SK-N-MC (cell line): Measurements from ENCODE around the gene CCNG2.

Source experiments
- DNase-seq: peaks from one replicate; pipeline ENCODE4 v3.0.0-alpha.2; 2011; ENCODE audit warnings: low read depth, low spot score
- H3K27ac ChIP-seq: fragments of 200-600 bp; sonication (generic); 2 replicates; pipeline ENCODE4 v1.5.1; 2016; ENCODE audit warnings: mixed run types
- H3K36me3 ChIP-seq: fragments of 200-600 bp; sonication (generic); 2 replicates; pipeline ENCODE4 v1.6.1; 2017; ENCODE audit warnings: antibody characterized with exemption, low read length, mixed read lengths; ENCODE audit not compliant: insufficient read depth
- H3K4me3 ChIP-seq: fragments of 200-600 bp; sonication (generic); 2 replicates; pipeline ENCODE4 v1.5.1; 2016
- H3K9ac ChIP-seq: fragments of 200-600 bp; sonication (generic); 2 replicates; pipeline ENCODE4 v1.8.0; 2017; ENCODE audit warnings: mixed run types, mixed read lengths; ENCODE audit not compliant: insufficient read length
- H3K9me3 ChIP-seq: fragments of 200-600 bp; sonication (generic); 2 replicates; pipeline ENCODE4 v1.6.1; 2017; ENCODE audit warnings: low read depth, mild to moderate bottlenecking, antibody characterized with exemption, low read length, moderate library complexity, mixed read lengths
- EZH2 ChIP-seq: fragments of 200-600 bp; sonication (generic); IDR thresholded peaks from one replicate; pipeline ENCODE4 v1.6.1; 2017; ENCODE audit warnings: antibody characterized with exemption
- FOXP2 ChIP-seq: optimal IDR thresholded peaks from 2 replicates; pipeline ENCODE3; 2011; ENCODE audit warnings: mild to moderate bottlenecking, moderate library complexity; ENCODE audit not compliant: insufficient read depth; ENCODE audit errors: extremely low read length, control extremely low read depth
- POLR2AphosphoS5 ChIP-seq: IDR thresholded peaks from 2 replicates; pipeline ENCODE4 v1.6.1; 2012; ENCODE audit warnings: mild to moderate bottlenecking, low read depth, low read length, borderline replicate concordance

CCNG2 gene

GRCh38 chr4:77154065-77154464, 2.9 kb upstream of the CCNG2 start:
- no peak overlapping the region for H3K4me3 ChIP-seq
- no peak overlapping the region for H3K9ac ChIP-seq
- no peak for DNase-seq
- peaks cover 3% of the 10 kb centered on the region for H3K36me3 ChIP-seq
- H3K27ac ChIP-seq: no peak overlapping the region
- no peaks in the 10 kb centered on the region for H3K9me3 ChIP-seq
- TF ChIP-seq POLR2AphosphoS5 (no peak), EZH2 (no peak), FOXP2 (no peak)

- Histone ChIP-seq H3K36me3 (peaks cover 10% of the 10 kb centered on the region), H3K27ac (peak overlapping the region; percentile 73), H3K9me3 (no peaks in the 10 kb centered on the region), H3K4me3 (peak overlapping the region; percentile 9; the same call in 1 of the 2 replicates), H3K9ac (no peak overlapping the region)
- TF ChIP-seq EZH2 (no peak), FOXP2 (no peak), POLR2AphosphoS5 (no peak)
- no peak for DNase-seq
Measured at GRCh38 chr4:77154761-77155499, 2.1 kb upstream of the CCNG2 start.

GRCh38 chr4:77155631-77156452, 1.2 kb upstream of the CCNG2 start:
- Histone ChIP-seq H3K27ac (peak overlapping the region; percentile 73), H3K9me3 (no peaks in the 10 kb centered on the region), H3K9ac (peak overlapping the region; percentile 70), H3K4me3 (peak overlapping the region; percentile 94), H3K36me3 (peaks cover 17% of the 10 kb centered on the region)
- no peak for TF ChIP-seq EZH2
- no peak for DNase-seq

GRCh38 chr4:77156533-77156911, 485 bp upstream of the CCNG2 start:
- peak overlapping the region; percentile 94 for H3K4me3 ChIP-seq
- peak overlapping the region; percentile 99 for H3K27ac ChIP-seq
- TF ChIP-seq POLR2AphosphoS5 (peak; percentile 81), FOXP2 (no peak)
- H3K9me3 ChIP-seq: no peaks in the 10 kb centered on the region
- peak; percentile 99 for DNase-seq
- H3K9ac ChIP-seq: peak overlapping the region; percentile 97
- H3K36me3 ChIP-seq: peaks cover 23% of the 10 kb centered on the region

GRCh38 chr4:77157859-77158486, 966 bp downstream of the CCNG2 start:
- no peak overlapping the region for H3K27ac ChIP-seq
- no peaks in the 10 kb centered on the region for H3K9me3 ChIP-seq
- H3K36me3 ChIP-seq: peaks cover 38% of the 10 kb centered on the region
- TF ChIP-seq FOXP2 (no peak), POLR2AphosphoS5 (peak; percentile 42), EZH2 (no peak)
- no peak for DNase-seq
- peak overlapping the region; percentile 97 for H3K9ac ChIP-seq
- peak overlapping the region; percentile 94 for H3K4me3 ChIP-seq

- Histone ChIP-seq H3K27ac (no peak overlapping the region), H3K4me3 (peak overlapping the region; percentile 94), H3K9ac (peak overlapping the region; percentile 76), H3K36me3 (peaks cover 43% of the 10 kb centered on the region), H3K9me3 (no peaks in the 10 kb centered on the region)
- TF ChIP-seq FOXP2: no peak
- no peak for TF ChIP-seq EZH2
- no peak for TF ChIP-seq POLR2AphosphoS5
- DNase-seq: no peak
Measured at GRCh38 chr4:77158487-77158861, 1.5 kb downstream of the CCNG2 start.

GRCh38 chr4:77159806-77160205, 2.8 kb downstream of the CCNG2 start:
- no peak overlapping the region for H3K27ac ChIP-seq
- no peak for DNase-seq
- TF ChIP-seq FOXP2: no peak
- H3K36me3 ChIP-seq: peaks cover 56% of the 10 kb centered on the region
- H3K9ac ChIP-seq: peak overlapping the region; percentile 76
- no peak overlapping the region for H3K4me3 ChIP-seq
- no peaks in the 10 kb centered on the region for H3K9me3 ChIP-seq

GRCh38 chr4:77163641-77164040, 6.6 kb downstream of the CCNG2 start:
- no peak for DNase-seq
- Histone ChIP-seq H3K9me3 (no peaks in the 10 kb centered on the region), H3K9ac (no peak overlapping the region), H3K27ac (no peak overlapping the region), H3K36me3 (peaks cover 89% of the 10 kb centered on the region), H3K4me3 (no peak overlapping the region)
- TF ChIP-seq POLR2AphosphoS5: no peak
- TF ChIP-seq EZH2: no peak
- TF ChIP-seq FOXP2: no peak
